K562 (cell line): ENCODE measurements around the gene ELF3.

Experiments
- CHD2 ChIP-seq: IDR thresholded peaks from 2 replicates; pipeline ENCODE4 v1.6.1; 2011; ENCODE audit warnings: low read depth, low read length
- EP300 ChIP-seq: IDR thresholded peaks from 2 replicates; pipeline ENCODE4 v1.6.1; 2012; ENCODE audit warnings: low read length, improper control_type of control experiment
- HMG20A ChIP-seq: fragments of 450-650 bp; formaldehyde crosslinking; conservative IDR thresholded peaks from 2 replicates; pipeline ENCODE4 v1.4.0; 2020; ENCODE audit warnings: mild to moderate bottlenecking, mixed read lengths
- MEF2D ChIP-seq: conservative IDR thresholded peaks from 2 replicates; pipeline ENCODE4 v1.6.1; 2016; ENCODE audit warnings: low read depth, missing genetic modification characterization, missing compliant biosample characterization
- RFX5 ChIP-seq: IDR thresholded peaks from 2 replicates; pipeline ENCODE4 v1.6.1; 2011; ENCODE audit warnings: low read depth, mild to moderate bottlenecking, improper control_type of control experiment, low read length
- SMC3 ChIP-seq: conservative IDR thresholded peaks from 2 replicates; pipeline ENCODE4 v1.6.1; 2011; ENCODE audit warnings: low read depth, low read length, improper control_type of control experiment; ENCODE audit not compliant: insufficient read depth
- ZHX1 ChIP-seq: fragments of 150-350 bp; conservative IDR thresholded peaks from 2 replicates; pipeline ENCODE4 v1.6.1; 2014; ENCODE audit warnings: low read length

GRCh38 chr1:202036595-202037387 lies 26.4 kb downstream of the ELF3 start:
- no peak for TF ChIP-seq MEF2D
- no peak for TF ChIP-seq SMC3
- no peak for TF ChIP-seq EP300
- no peak for TF ChIP-seq RFX5
- TF ChIP-seq HMG20A = no peak
- TF ChIP-seq CHD2 = no peak
- no peak for TF ChIP-seq ZHX1
